IMR-90 (cell line): ENCODE results near the gene CACNB2. TPM values are rescaled to one million over a fixed set of nuclear protein-coding genes. Genes with fewer than 3 reads are reported as not detected.

Experiments used
- ATAC-seq: fragments of 200-7000 bp; cut with Tn5 transposase; 2 replicates; pipeline ENCODE4 v1.9.1; 2020; ENCODE audit warnings: low read depth, mild to moderate bottlenecking, moderate library complexity
- BruUV-seq: library from RNA; stranded (reverse); fragments of 400-500 nt; replicated peaks from 2 replicates; lab custom pipeline; 2021; lab: Mats Ljungman, UMichigan
- CTCF ChIA-PET: fragments of 300-600 bp; formaldehyde crosslinking; extraction: SDS; loops from one replicate; lab custom pipeline; 2021; ENCODE audit warnings: antibody characterized with exemption; lab: Yijun Ruan, JAX
- POLR2A ChIA-PET: fragments of 300-600 bp; sonication (Branson Sonifier 250); formaldehyde crosslinking; loops from one replicate; lab custom pipeline; 2022; ENCODE audit warnings: antibody characterized with exemption; ENCODE audit not compliant: unreplicated experiment; lab: Charles Lee
- DNase-seq: peaks from one replicate; pipeline ENCODE4 v3.0.0; 2013
- H2AFZ ChIP-seq: replicated peaks from 2 replicates; pipeline ENCODE3; 2013; ENCODE audit warnings: low read length, mild to moderate bottlenecking; ENCODE audit not compliant: poor library complexity
- H2AK5ac ChIP-seq: 2 replicates; pipeline ENCODE4 v1.6.1; 2013; ENCODE audit warnings: low read depth, low read length, inconsistent platforms
- H2AK9ac ChIP-seq: replicated peaks from 2 replicates; pipeline ENCODE3; 2013; ENCODE audit warnings: mild to moderate bottlenecking, low read depth, low read length, moderate library complexity; ENCODE audit not compliant: poor library complexity
- H2BK120ac ChIP-seq: 2 replicates; pipeline ENCODE4 v1.6.1; 2013; ENCODE audit warnings: low read depth, low read length, inconsistent platforms
- H2BK15ac ChIP-seq: 3 replicates; pipeline ENCODE4 v1.6.1; 2013; ENCODE audit warnings: low read depth, low read length, inconsistent platforms
- H2BK20ac ChIP-seq: 2 replicates; pipeline ENCODE4 v1.6.1; 2013; ENCODE audit warnings: low read depth, mild to moderate bottlenecking, inconsistent platforms, low read length, moderate library complexity
- H2BK5ac ChIP-seq: 2 replicates; pipeline ENCODE4 v1.6.1; 2013; ENCODE audit warnings: mild to moderate bottlenecking, low read depth, low read length, inconsistent platforms; ENCODE audit not compliant: poor library complexity, severe bottlenecking
- H3K14ac ChIP-seq: replicated peaks from 2 replicates; pipeline ENCODE4 v1.6.1; 2013; ENCODE audit warnings: low read depth, low read length, inconsistent platforms
- H3K18ac ChIP-seq: 2 replicates; pipeline ENCODE4 v1.6.1; 2013; ENCODE audit warnings: low read depth, low read length, control low read depth
- H3K23ac ChIP-seq: 2 replicates; pipeline ENCODE4 v1.6.1; 2013; ENCODE audit warnings: low read depth, low read length, inconsistent platforms
- H3K27ac ChIP-seq: 2 replicates; pipeline ENCODE4 v1.5.1; 2013; ENCODE audit warnings: mild to moderate bottlenecking, control low read depth, low read length; ENCODE audit not compliant: insufficient read depth
- H3K27me3 ChIP-seq: 2 replicates; pipeline ENCODE4 v1.6.1; 2013; ENCODE audit warnings: low read length; ENCODE audit not compliant: control insufficient read depth, insufficient read depth
- H3K36me3 ChIP-seq: 2 replicates; pipeline ENCODE4 v1.6.1; 2013; ENCODE audit warnings: low read length, mixed read lengths; ENCODE audit not compliant: control insufficient read depth, insufficient read depth
- H3K4ac ChIP-seq: 2 replicates; pipeline ENCODE4 v1.6.1; 2013; ENCODE audit warnings: low read depth, low read length, inconsistent platforms
- H3K4me1 ChIP-seq: 2 replicates; pipeline ENCODE4 v1.6.1; 2013; ENCODE audit warnings: low read length, mixed read lengths; ENCODE audit not compliant: control insufficient read depth, insufficient read depth
- H3K4me2 ChIP-seq: 2 replicates; pipeline ENCODE4 v1.6.1; 2013; ENCODE audit warnings: low read depth, mild to moderate bottlenecking, control low read depth, low read length, moderate library complexity
- H3K4me3 ChIP-seq: 2 replicates; pipeline ENCODE4 v1.5.1; 2013; ENCODE audit warnings: low read depth, mild to moderate bottlenecking, control low read depth, low read length, moderate library complexity; ENCODE audit not compliant: insufficient read depth
- H3K56ac ChIP-seq: 2 replicates; pipeline ENCODE4 v1.6.1; 2013; ENCODE audit warnings: low read length, inconsistent platforms; ENCODE audit not compliant: insufficient read depth; ENCODE audit errors: extremely low read depth
- H3K79me1 ChIP-seq, 2 experiments: 2 replicates each; pipeline ENCODE4 v1.6.1; 2013; ENCODE audit warnings: low read length in 2 of 2, inconsistent platforms in 1 of 2, low read depth in 1 of 2
- H3K9ac ChIP-seq: 2 replicates; pipeline ENCODE4 v1.6.1; 2013; ENCODE audit warnings: low read depth, low read length, control low read depth
- H3K9me1 ChIP-seq: 2 replicates; pipeline ENCODE4 v1.6.1; 2013; ENCODE audit warnings: low read length, inconsistent platforms; ENCODE audit not compliant: insufficient read depth
- H3K9me3 ChIP-seq: 2 replicates; pipeline ENCODE4 v1.6.1; 2013; ENCODE audit warnings: low read length; ENCODE audit not compliant: control insufficient read depth, insufficient read depth
- H4K20me1 ChIP-seq: 2 replicates; pipeline ENCODE4 v1.6.1; 2013; ENCODE audit warnings: low read length, inconsistent platforms; ENCODE audit not compliant: insufficient read depth
- H4K5ac ChIP-seq: 2 replicates; pipeline ENCODE4 v1.6.1; 2013; ENCODE audit warnings: mild to moderate bottlenecking, low read depth, low read length, control low read depth
- H4K8ac ChIP-seq, 2 experiments: 2 replicates each; pipeline ENCODE4 v1.6.1; 2013; ENCODE audit warnings: low read depth in 2 of 2, low read length in 2 of 2, control low read depth in 1 of 2, inconsistent platforms in 1 of 2
- H4K91ac ChIP-seq: 2 replicates; pipeline ENCODE4 v1.6.1; 2013; ENCODE audit warnings: low read depth, low read length, inconsistent platforms; ENCODE audit not compliant: insufficient read depth
- NFE2L2 ChIP-seq: fragments of 150-350 bp; IDR thresholded peaks from 2 replicates; pipeline ENCODE4 v1.6.1; 2016; ENCODE audit warnings: low read depth, mild to moderate bottlenecking, low read length
- RFX5 ChIP-seq: IDR thresholded peaks from 2 replicates; pipeline ENCODE4 v1.8.0; 2012; ENCODE audit warnings: low read depth, mild to moderate bottlenecking, low read length, moderate library complexity
- SMC3 ChIP-seq: fragments of 150-350 bp; IDR thresholded peaks from 2 replicates; pipeline ENCODE4 v1.6.1; 2016; ENCODE audit warnings: low read depth, mild to moderate bottlenecking, antibody characterized with exemption, low read length, moderate library complexity
- WGBS, 2 experiments: methylation state at CpG; one replicate each; pipeline versions ENCODE4 v1.1.5 to v1.1.7; 2013; ENCODE audit warnings: missing lambda C conversion rate in 2 of 2; ENCODE audit not compliant: insufficient read length in 1 of 2; ENCODE audit errors: extremely low coverage in 2 of 2; 5-methylcytosine and 5-hydroxymethylcytosine counted together
- dilution Hi-C: fragments of 300-500 bp; cut with HindIII; formaldehyde crosslinking; loops from one replicate; pipeline ENCODE4 v1.14.3; 2018; ENCODE audit warnings: low sequenced_read_pairs; ENCODE audit not compliant: unreplicated experiment
- in situ Hi-C: fragments of 300-500 bp; cut with MboI; formaldehyde crosslinking; loops from 3 replicates; pipeline ENCODE4 v1.14.3; 2019; ENCODE audit warnings: low sequenced_read_pairs, inconsistent platforms, mixed read lengths
- intact Hi-C: fragments of 100-400 bp; cut with micrococcal nuclease; formaldehyde crosslinking; loops from 2 replicates; pipeline ENCODE4 v1.10.0; 2022
- polyA plus RNA-seq, 3 experiments: library from polyadenylated mRNA; depleted of rRNA; stranded (reverse); fragments of >200 nt; gene quantifications; 2 replicates each; pipeline ENCODE4 v1.2.3, GENCODE V29; 2012; ENCODE audit warnings: low replicate concordance in 1 of 3
- total RNA-seq: library from RNA; depleted of rRNA; stranded (reverse); fragments of >200 nt; gene quantifications from 2 replicates; pipeline ENCODE4 v1.2.3, GENCODE V29; 2012

CACNB2 gene
- total and polyA plus RNA-seq, 2 of the 4 experiments (the other 2 are of a cell fraction) = 0.36 TPM

- no TSS peak for BruUV-seq
- no peak overlapping the region for H3K56ac ChIP-seq
- no CpG with 5 or more reads among the region's 4 CpGs for WGBS, 2 experiments
- in situ Hi-C loops = no loop called here
- no peak overlapping the region for H2BK15ac ChIP-seq
- no peak overlapping the region for H4K91ac ChIP-seq
- H3K4ac ChIP-seq = no peak overlapping the region
- H3K14ac ChIP-seq = no peak overlapping the region
- no peaks in the 10 kb centered on the region for H3K9me3 ChIP-seq
- DNase-seq (no peak), ATAC-seq (no peak)
- H3K4me1 ChIP-seq = no peaks in the 10 kb centered on the region
- no peak overlapping the region for H2BK120ac ChIP-seq
- H4K20me1 ChIP-seq = no peaks in the 10 kb centered on the region
- H2BK5ac ChIP-seq = no peak overlapping the region
- TF ChIP-seq NFE2L2 = no peak
- no peak for TF ChIP-seq SMC3
- TF ChIP-seq RFX5 = no peak
- no peaks in the 10 kb centered on the region for H3K79me1 ChIP-seq
- no peak overlapping the region for H3K9ac ChIP-seq
- H3K4me3 ChIP-seq = no peak overlapping the region
- no peaks in the 10 kb centered on the region for H3K9me1 ChIP-seq
- dilution Hi-C loops = no loop called here
- CTCF ChIA-PET = no interaction called here
- no peaks in the 10 kb centered on the region for H3K36me3 ChIP-seq
- H4K8ac ChIP-seq = no peak overlapping the region
- H3K23ac ChIP-seq = no peak overlapping the region
- no peak overlapping the region for H2AFZ ChIP-seq
- H3K4me2 ChIP-seq = no peak overlapping the region
- no peak overlapping the region for H2AK5ac ChIP-seq
- H3K27me3 ChIP-seq = peaks cover 7% of the 10 kb centered on the region; the same call in 1 of the 2 replicates
- no peak overlapping the region for H2AK9ac ChIP-seq
- POLR2A ChIA-PET = no interaction called here
- no peak overlapping the region for H3K18ac ChIP-seq
- no peak overlapping the region for H4K5ac ChIP-seq
- intact Hi-C loops = no loop called here
- no peak overlapping the region for H3K27ac ChIP-seq
- H2BK20ac ChIP-seq = no peak overlapping the region
Measured at GRCh38 chr10:18254692-18255091, 114.5 kb downstream of the CACNB2 start.
